Effector CD8-positive, alpha-beta T cell (primary cell): ENCODE measurements around the gene CST6.
A peak's percentile ranks its signal among the peaks of the same experiment; 100 is the strongest.
"Not testable (repeated sequence)": the region's sequence is repeated elsewhere in the genome, so short reads cannot be mapped to it uniquely, and the experiment has no call there.

ENCODE experiments used
- DNase-seq: peaks from one replicate; lab custom pipeline; 2025; lab: John Stamatoyannopoulos, UW

CST6 gene

GRCh38 chr11:66015454-66015881 is 3.7 kb downstream of the CST6 start:
- no peak for DNase-seq

GRCh38 chr11:66015936-66016792 is 4.4 kb downstream of the CST6 start:
- no peak for DNase-seq

GRCh38 chr11:66016793-66017177 is 5.0 kb downstream of the CST6 start:
- DNase-seq = no peak

- no peak for DNase-seq
These were observed 5.5 kb downstream of the CST6 start for GRCh38 chr11:66017321-66017720.

- no peak for DNase-seq
These were observed 8.4 kb downstream of the CST6 start for GRCh38 chr11:66020212-66020611.

GRCh38 chr11:66020618-66021357 is 9.0 kb downstream of the CST6 start:
- no peak for DNase-seq

- DNase-seq = peak; percentile 72
These were observed 10.8 kb downstream of the CST6 start for GRCh38 chr11:66022401-66023185.

GRCh38 chr11:66023186-66023440 is 11.3 kb downstream of the CST6 start:
- not testable (repeated sequence) for DNase-seq

- no peak for DNase-seq
These were observed 14.3 kb downstream of the CST6 start, which contains the start of gene CATSPER1 for GRCh38 chr11:66026017-66026529. CATSPER1 (minus strand) TSS chr11:66026479; CDS start chr11:66026379, 100 bp downstream.

- DNase-seq = no peak
These were observed 21.3 kb downstream of the CST6 start for GRCh38 chr11:66032957-66033735.

GRCh38 chr11:66035653-66036333 is 24.0 kb downstream of the CST6 start:
- DNase-seq = no peak

- no peak for DNase-seq
These were observed 24.5 kb downstream of the CST6 start for GRCh38 chr11:66036334-66036710.

- no peak for DNase-seq
These were observed 25.5 kb downstream of the CST6 start for GRCh38 chr11:66037327-66037726.

GRCh38 chr11:66039765-66040164 is 28.0 kb downstream of the CST6 start:
- DNase-seq = no peak

- no peak for DNase-seq
These were observed 30.6 kb downstream of the CST6 start for GRCh38 chr11:66042227-66042995.

GRCh38 chr11:66042996-66043906 is 31.4 kb downstream of the CST6 start:
- DNase-seq = no peak

- DNase-seq = no peak
These were observed 32.9 kb downstream of the CST6 start for GRCh38 chr11:66044757-66045156.

- peak; percentile 82 for DNase-seq
These were observed 33.4 kb downstream of the CST6 start for GRCh38 chr11:66045177-66045639.

- DNase-seq = no peak
These were observed 35.1 kb downstream of the CST6 start for GRCh38 chr11:66046901-66047300.
